ENCODE data around the gene DPM3. TPM values are rescaled to one million over a fixed set of nuclear protein-coding genes. Genes with fewer than 3 reads are reported as not detected.

The DPM3 gene
- total RNA-seq, 6 experiments from 2014 or later: 66.2 to 110 (median 86.2) TPM

- H3K27ac Mint-ChIP-seq: peak overlapping the region; percentile 97
Observed at GRCh38 chr1:155174324-155175280, 34.3 kb upstream of the DPM3 start.

GRCh38 chr1:155173478-155174323, 33.4 kb upstream of the DPM3 start, which contains the start of gene TRIM46:
Gene TRIM46, plus strand, starts transcription at chr1:155173849. Its CDS starts 118 bp downstream, at chr1:155173967.
- Mint-ChIP-seq H3K9me3 (no peaks in the 10 kb centered on the region), H3K4me1 (ENCODE audit: low read depth) (peaks cover 34% of the 10 kb centered on the region), H3K27ac (peak within 1 kb of the TSS; percentile 97), H3K27me3 (ENCODE audit: insufficient read depth) (peaks cover 2% of the 10 kb centered on the region; the same call in 1 of the 2 replicates), H3K36me3 (ENCODE audit: low read depth) (peaks cover 14% of the 10 kb centered on the region), H3K4me3 (peak within 1 kb of the TSS; percentile 93)
- peak; percentile 61 for TF ChIP-seq CTCF (IDR thresholded peaks at IDR 0.05)
- peak; percentile 40 for DNase-seq

More at GRCh38 chr1:155174324-155175280, 34.3 kb upstream of the DPM3 start:
- H3K36me3 Mint-ChIP-seq (ENCODE audit: low read depth): peaks cover 13% of the 10 kb centered on the region
- DNase-seq: no peak
- peaks cover 2% of the 10 kb centered on the region; the same call in 1 of the 2 replicates for H3K27me3 Mint-ChIP-seq (ENCODE audit: insufficient read depth)
- peaks cover 34% of the 10 kb centered on the region for H3K4me1 Mint-ChIP-seq (ENCODE audit: low read depth)
- peak overlapping the region; percentile 93 for H3K4me3 Mint-ChIP-seq
- no peak for TF ChIP-seq CTCF (IDR thresholded peaks at IDR 0.05)
- H3K9me3 Mint-ChIP-seq: no peaks in the 10 kb centered on the region

- H3K4me3 Mint-ChIP-seq: peak within 1 kb of the TSS; percentile 93
- H3K27me3 Mint-ChIP-seq (ENCODE audit: insufficient read depth): peaks cover 2% of the 10 kb centered on the region; the same call in 1 of the 2 replicates
- no peaks in the 10 kb centered on the region for H3K9me3 Mint-ChIP-seq
- peaks cover 36% of the 10 kb centered on the region for H3K4me1 Mint-ChIP-seq (ENCODE audit: low read depth)
- H3K36me3 Mint-ChIP-seq (ENCODE audit: low read depth): peaks cover 14% of the 10 kb centered on the region
- peak within 1 kb of the TSS; percentile 97 for H3K27ac Mint-ChIP-seq
- peak; percentile 94 for TF ChIP-seq CTCF (IDR thresholded peaks at IDR 0.05)
- peak; percentile 95 for DNase-seq
Observed at GRCh38 chr1:155172732-155173477, 32.6 kb upstream of the DPM3 start, which contains the start of gene KRTCAP2. Gene KRTCAP2, minus strand, starts transcription at chr1:155173304. Its CDS starts 80 bp downstream, at chr1:155173224.

GRCh38 chr1:155171836-155172731, 31.8 kb upstream of the DPM3 start:
- H3K36me3 Mint-ChIP-seq (ENCODE audit: low read depth): peaks cover 14% of the 10 kb centered on the region
- TF ChIP-seq CTCF (IDR thresholded peaks at IDR 0.05): no peak
- H3K9me3 Mint-ChIP-seq: no peaks in the 10 kb centered on the region
- H3K27ac Mint-ChIP-seq: peak overlapping the region; percentile 97
- H3K4me1 Mint-ChIP-seq (ENCODE audit: low read depth): peaks cover 41% of the 10 kb centered on the region
- H3K4me3 Mint-ChIP-seq: peak overlapping the region; percentile 93
- H3K27me3 Mint-ChIP-seq (ENCODE audit: insufficient read depth): peaks cover 2% of the 10 kb centered on the region; the same call in 1 of the 2 replicates
- DNase-seq: no peak

All from HFFc6 (cell line).